DMS53 (cell line): Measurements from ENCODE around the gene SAMD11.
"Not testable (repeated sequence)": the region's sequence is repeated elsewhere in the genome, so short reads cannot be mapped to it uniquely, and the experiment has no call there.

ENCODE experiments used
- DNase-seq: peaks from one replicate; lab custom pipeline; 2025; lab: John Stamatoyannopoulos, UW

SAMD11 gene, protein sequence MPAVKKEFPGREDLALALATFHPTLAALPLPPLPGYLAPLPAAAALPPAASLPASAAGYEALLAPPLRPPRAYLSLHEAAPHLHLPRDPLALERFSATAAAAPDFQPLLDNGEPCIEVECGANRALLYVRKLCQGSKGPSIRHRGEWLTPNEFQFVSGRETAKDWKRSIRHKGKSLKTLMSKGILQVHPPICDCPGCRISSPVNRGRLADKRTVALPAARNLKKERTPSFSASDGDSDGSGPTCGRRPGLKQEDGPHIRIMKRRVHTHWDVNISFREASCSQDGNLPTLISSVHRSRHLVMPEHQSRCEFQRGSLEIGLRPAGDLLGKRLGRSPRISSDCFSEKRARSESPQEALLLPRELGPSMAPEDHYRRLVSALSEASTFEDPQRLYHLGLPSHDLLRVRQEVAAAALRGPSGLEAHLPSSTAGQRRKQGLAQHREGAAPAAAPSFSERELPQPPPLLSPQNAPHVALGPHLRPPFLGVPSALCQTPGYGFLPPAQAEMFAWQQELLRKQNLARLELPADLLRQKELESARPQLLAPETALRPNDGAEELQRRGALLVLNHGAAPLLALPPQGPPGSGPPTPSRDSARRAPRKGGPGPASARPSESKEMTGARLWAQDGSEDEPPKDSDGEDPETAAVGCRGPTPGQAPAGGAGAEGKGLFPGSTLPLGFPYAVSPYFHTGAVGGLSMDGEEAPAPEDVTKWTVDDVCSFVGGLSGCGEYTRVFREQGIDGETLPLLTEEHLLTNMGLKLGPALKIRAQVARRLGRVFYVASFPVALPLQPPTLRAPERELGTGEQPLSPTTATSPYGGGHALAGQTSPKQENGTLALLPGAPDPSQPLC

DNA sequence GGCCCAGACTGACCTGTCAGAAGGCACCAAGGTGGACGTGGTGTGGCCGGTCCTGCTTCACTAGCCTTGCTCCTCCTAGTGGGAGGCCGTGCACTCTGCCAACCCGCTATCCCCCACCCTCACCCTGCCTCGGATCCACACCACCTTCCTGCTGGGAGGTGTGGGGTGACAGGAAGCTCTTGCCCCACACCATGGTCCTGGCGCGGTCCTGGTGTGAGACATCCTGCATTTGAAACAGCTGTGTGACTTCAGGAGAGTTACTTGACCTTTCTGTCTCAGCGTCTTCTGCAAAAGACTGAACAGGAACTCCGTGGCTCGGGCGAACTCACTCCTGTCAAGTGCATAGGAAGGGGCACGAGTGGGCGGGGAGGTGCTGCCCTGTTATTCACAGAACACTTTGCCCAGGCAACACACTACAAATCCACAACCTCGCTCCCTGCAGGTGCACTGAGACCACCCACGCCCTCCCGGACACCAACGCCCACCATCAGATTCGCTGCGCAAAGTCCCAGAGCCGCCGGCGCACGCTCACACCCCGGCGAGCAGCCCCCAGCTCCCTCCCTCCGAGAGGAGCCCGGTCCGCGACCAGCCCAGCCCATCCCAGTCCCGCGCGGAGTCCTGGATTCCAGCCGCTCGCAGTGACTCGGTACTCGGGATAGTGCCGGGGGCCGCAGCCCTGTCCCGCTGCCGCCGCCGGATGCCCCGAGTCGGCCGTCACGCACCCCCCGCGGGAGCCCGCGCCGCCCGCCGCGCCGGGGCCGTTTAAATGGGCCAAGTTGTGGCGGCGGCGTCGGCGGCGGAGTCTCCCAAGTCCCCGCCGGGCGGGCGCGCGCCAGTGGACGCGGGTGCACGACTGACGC lies at the start of gene SAMD11:
SAMD11 (plus strand) TSS at position 793 of the 860 bp plus-strand sequence. CDS start 509 bp downstream, outside the sequence.
- peak; percentile 93 for DNase-seq

DNA sequence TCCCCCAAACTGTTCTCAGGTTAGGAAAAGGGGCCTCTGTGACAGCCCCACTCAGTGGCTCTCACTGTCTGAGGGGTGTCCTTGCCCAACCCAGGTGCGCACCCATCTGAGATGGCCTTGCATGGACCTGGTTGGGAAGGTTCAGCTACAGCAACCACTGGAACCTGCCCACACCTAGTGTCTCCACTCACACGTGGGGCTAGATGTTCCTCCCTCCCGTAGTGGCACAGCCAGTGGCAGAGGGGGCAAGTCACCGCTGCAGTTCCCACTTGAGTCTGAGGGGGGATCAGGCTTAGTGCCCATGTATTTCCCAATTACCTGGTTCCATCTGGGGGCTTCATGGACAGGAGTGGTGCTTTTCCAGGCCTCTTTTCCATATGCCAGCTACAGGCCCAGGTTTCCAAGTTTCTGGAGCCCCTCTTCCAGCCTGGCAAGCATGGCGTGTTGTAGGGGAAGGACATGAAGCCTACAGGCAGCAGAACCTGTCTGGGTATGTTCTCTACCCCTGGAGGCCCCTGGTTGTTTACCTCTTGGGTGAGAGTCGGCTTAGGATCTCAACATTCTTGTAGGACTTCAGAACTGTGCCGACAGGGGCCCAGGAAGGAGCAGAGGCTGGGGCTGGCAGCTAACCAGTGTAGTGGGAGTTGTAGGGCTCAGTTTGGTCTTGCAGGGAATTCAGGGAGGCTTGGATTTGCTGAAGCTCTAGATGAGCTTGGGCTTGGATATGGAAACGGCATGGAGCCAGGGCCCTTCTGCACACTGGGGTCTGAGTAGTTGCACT lies 47.1 kb upstream of the SAMD11 start:
- peak; percentile 41 for DNase-seq

DNA sequence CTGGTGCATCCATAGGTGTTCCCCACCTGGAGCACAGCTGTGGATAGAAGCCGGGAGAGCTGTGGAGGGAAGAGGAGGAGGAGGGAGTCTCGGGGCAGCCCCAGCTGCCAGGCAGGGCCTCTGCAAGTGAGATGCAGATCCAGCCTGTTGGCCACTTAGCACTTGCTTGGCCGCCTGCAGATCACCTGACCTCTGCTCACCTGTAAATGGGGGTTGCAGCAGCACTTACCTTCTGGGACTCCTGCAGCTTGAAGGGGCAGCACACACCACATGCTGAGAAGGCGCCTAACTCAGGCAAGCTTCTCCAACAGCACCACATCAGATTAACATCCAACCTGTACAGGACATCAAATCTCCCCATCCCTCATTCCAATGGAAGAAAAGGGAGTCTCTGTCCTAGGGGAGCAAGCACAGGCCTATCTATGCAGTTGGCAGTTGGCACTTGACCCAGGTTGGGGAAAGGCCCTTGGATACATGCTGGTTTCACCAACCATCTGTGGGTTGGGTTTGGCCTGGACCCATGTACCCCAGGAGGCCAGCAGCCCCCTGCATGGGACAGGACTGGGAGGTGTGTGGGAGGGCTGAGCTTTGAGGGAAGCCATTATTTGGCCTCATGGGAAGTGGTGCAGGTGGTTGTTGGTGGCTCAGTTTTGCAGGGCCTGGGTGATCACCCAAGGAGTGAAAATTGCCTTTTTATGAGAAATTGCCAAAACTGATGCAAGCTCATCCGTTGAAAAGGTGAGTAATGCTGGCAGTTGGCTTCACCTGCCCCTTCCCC lies 46.3 kb upstream of the SAMD11 start:
- DNase-seq, result peak; percentile 56

DNA sequence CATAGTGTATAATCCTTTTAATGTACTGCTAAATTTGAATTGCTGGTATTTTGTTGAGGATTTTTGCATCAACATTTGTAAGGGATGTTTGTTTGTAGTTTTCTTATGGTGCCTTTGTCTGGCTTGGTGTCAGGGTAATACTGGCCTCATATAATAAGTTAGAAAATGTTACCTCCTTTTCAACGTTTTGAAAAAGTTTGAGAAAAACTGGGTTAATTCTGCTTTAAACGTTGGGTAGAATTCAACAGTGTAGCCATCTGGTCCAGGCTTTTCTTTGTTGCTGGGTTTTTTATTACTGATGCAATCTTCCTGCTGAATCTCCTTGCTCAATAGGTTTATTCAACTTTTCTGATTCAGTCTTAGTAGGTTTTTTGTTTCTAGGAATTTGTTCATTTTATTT lies 43.2 kb upstream of the SAMD11 start:
- not testable (repeated sequence) for DNase-seq

DNA sequence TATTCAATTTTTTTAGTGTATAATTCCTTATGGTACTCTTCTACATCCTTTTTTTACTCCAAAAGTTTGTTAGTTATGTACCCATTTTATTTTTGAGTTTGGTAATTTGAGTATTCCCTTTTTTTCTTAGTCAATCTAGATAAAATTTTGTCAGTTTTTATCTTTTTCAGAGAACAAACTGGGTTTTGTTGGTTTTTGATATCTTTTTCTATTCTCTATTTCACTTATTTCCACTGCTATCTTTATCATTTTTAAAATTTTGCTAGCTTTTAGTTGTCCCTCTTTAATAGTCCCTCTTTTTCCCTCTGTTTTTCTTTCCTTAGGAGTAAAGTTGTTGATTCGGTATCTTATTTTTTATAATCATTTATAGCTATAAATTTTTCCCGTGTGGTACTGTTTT lies 42.8 kb upstream of the SAMD11 start:
- DNase-seq, result not testable (repeated sequence)

DNA sequence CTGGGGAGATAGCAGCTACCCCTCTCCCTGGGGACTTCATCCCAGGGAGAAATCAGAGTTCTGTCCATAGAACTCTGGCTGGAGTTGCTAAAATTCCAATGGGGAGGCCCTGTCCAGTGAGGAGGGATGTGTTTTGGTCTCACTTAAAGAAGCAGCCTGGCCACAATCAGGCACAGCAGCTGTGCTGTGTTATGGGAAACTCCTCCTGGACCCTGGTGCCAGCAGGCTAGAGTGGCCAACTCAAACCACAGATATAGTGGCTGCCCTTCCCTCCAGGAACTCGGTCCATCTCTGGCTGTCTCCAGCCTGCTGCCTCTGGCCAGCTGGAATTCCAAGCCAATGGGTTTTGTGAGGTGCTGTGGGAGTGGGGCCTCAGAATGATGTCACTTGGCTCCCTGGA lies 37.4 kb upstream of the SAMD11 start:
- no peak for DNase-seq

DNA sequence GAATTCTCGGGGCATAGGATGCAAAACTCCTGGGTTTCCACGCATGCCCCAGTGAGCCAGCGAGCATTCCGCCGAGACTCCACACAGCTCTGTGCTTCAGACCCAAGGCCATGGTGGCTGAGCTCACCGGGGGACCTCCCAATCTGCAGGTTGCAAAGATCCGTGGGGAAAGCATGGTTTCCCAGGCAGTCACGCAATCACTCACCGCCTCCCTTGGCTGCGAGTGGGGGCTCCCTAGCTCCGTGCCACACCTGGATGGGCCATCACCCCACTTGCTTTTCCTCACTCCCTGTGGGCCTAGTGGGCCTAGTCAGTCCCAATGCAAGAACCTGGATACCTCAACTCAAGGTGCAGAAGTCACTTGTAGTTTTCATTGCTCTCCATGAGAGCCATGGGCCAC lies 37.0 kb upstream of the SAMD11 start:
- DNase-seq, result no peak

DNA sequence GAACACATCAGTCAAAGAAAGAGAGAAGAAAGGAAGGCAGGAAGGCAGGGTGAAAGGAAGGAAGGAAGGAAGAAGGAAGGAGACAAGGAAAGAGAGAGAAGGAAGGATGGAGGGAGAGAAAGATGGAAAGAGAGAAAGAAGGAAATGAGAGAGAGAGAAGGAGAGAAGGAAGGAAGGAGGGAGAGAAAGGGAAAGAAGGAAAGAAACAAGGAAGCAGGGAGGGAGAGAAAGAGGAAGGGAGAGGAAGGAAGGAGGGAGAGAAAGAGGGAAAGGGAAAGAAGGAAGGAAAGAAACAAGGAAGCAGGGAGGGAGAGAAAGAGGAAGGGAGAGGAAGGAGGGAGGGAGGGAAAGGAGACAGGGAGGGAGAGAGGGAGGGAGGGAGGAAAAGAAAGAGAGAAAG lies 35.4 kb upstream of the SAMD11 start:
- DNase-seq, result no peak

DNA sequence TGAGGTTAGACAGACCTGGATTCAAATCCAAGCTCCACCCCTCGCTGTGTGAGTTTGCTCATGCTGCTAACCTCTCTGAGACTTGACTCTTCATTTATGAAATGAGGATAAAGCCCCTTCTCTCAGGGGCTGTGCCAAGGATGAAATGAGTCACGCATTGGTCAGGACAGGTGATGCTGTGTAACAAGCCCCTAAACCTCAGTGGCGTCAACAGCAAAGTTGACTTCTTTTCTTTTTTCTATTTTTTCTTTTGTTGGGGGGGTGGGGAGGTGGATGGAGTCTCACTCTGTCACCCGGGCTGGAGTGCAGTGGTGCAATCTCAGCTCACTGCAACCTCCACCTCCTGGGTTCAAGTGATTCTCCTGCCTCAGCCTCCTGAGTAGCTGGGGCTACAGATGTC lies 33.9 kb upstream of the SAMD11 start:
- not testable (repeated sequence) for DNase-seq

DNA sequence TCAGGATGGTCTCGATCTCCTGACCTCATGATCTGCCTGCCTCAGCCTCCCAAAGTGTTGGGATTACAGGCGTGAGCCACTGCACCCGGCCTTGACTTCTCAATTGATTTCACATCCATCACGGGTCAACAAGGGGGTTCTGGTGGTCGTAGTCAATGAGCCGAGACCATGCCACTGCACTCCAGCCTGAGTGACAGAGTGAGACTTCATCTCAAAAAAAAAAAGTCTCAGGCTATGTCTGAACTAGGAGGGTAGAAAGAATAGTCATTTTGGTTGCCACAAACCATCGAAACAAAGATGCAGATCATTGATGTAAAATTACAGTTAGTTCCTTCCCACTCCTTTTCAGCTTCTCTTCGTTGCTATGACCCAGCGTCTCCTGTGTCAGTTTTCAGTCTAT lies 33.5 kb upstream of the SAMD11 start:
- DNase-seq, result not testable (repeated sequence)

DNA sequence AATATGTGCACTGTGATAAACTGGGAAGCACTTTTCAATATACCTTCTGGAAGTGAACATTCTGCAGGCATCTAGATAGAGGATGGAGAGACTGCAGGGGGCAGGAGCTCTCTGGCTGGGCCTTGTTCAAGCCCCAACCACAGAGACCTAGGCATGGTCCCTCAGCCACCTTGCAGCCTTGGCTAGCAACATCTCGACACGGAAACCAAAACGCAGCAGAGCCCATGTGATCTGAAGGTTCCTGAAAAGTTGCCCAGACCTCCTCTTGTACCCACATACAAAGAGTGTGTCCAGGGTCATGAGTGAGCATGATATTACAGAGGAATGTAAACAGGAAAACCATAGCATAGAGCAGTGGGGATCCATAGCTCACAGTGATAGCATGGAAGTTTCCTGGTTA lies 33.1 kb upstream of the SAMD11 start:
- DNase-seq, result no peak

DNA sequence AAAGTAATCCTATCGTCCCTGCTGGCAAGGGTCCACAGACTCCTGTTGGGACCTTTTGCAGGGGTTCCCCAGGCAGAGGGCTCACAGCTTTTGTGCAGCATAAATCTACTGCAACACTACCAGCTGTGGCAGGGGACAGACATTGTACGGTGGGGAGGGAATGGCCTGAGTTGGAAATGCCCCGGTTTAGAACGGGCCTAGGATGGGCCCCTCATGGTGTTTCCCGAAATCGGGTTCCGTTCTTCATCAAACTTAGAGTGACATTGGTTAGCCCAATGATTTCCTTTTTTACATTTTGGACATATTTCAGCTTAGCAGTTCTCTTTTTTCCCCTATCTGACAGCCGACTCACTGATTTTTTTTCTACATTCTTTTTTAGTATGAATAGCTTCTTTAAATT lies 26.5 kb upstream of the SAMD11 start:
- no peak for DNase-seq

DNA sequence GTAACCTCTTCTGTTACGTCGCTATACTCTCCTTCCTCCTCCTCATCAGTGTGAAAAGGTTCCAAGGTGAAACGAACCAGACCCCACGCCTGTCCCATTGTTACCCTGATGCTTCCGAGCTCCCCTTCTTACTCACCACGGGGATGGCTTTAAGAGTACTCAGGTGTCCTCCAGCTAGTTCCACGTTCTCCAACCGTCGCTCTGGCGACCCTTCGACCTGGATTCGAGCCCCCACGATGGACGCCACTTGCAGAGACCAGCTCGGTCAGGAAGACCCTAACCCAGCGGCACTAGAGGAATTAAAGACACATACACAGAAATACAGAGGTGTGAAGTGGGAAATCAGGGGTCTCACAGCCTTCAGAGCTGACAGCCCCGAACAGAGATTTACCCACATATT lies 25.8 kb upstream of the SAMD11 start:
- DNase-seq, result not testable (repeated sequence)

DNA sequence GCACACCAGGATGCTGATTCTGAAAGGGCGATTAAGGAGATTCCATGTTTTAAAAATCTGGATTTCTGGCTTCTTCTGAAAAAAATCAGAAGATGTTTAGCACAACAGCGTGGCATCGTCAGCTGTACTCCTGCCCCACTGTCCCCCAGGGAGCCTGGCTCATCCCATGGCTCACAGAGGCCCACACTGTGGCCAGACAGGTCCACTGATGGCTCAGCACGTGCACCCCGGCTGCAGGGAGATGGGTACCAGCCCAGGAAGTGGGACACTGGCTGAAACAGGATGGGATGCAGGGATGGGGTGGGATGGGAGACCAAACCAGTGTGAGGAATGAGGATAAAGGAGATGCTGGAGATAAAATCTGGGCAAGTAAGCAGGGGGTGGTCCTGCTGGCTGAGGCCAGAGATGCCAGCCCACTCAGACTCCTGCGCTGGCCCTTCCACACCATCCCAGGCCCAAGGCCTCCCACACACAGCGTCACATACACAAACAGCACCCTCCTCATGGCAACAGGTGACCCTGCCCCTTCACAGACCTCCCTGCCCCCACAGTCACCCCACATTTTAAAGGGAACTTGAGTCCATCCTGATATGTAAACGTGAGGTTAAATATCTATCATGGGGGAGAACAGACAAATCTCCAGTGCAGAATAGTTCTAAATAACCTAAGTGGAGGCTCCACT lies 23.9 kb upstream of the SAMD11 start:
- DNase-seq, result no peak

DNA sequence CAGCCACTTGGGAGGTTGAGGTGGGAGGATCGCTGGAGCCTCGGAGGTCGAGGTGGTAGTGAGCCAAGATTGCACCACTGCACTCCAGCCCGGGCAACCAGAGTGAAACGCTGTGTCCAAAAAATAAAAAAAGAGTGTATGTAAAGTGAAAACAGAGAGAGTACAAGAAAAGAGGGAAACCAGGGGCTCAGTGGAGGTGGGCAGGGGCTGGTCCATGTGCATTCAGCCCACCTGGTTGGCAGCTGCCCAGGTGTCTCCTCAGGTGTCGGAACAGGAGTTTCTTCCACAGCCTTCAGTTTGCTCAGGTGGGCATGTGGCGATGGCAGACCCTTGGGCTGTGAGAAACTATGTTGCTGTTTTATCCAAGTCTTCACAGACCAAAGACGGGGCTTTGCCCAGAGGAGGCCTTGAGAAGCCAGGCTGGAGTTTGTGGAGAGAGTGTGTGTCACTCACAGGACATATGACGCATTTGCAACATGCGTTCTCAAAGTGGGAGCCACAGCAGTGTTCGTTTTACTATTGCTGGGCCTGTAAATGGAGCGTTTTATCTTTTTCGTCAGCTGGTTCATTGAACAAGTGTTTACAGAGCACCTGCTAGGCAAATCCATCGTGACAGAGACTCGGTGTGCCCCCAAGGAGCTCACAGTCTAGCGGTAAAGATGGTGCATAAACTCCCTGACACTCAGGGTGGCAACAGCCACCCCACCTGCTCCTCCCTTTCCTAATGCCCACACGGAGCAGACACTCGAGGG lies 22.4 kb upstream of the SAMD11 start:
- no peak for DNase-seq

DNA sequence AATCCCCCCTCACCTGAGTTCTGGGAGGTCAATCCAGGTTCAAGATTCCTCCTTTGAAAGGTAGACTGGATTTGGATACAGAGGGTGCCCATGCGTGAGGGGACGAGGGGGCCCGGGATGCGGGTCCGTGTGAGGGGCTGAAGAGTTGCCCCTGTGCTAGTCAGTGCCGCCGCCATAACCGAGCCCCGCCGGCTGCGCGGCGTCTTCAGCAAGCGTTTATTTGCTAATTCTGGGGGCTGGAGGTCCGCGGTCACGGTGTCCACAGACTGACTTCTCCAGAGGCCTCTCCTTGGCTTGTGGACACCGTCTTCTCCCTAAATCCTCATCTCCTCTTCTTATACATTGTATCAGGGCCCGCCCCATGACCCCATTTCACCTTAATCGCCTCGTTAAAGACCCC lies 20.9 kb upstream of the SAMD11 start:
- DNase-seq, result no peak

DNA sequence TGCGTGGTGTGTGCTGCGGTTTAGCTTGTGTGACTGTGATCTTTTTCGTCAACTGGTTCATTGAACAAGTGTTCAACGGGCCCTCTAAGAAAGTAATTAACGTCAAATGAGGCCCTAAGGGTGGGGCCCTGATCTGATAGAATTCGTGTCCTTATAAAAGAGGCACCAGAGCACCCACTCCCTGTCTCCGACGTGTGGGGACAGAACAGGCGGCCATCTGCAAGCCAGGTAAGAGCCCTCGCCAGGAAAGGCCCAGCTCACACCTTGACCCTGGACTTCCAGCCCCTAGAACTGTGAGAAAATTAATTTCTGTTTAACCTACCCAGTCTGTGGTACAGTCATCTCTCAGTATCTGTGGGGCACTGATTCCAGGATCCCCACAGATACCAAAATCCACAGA lies 20.4 kb upstream of the SAMD11 start:
- no peak for DNase-seq

DNA sequence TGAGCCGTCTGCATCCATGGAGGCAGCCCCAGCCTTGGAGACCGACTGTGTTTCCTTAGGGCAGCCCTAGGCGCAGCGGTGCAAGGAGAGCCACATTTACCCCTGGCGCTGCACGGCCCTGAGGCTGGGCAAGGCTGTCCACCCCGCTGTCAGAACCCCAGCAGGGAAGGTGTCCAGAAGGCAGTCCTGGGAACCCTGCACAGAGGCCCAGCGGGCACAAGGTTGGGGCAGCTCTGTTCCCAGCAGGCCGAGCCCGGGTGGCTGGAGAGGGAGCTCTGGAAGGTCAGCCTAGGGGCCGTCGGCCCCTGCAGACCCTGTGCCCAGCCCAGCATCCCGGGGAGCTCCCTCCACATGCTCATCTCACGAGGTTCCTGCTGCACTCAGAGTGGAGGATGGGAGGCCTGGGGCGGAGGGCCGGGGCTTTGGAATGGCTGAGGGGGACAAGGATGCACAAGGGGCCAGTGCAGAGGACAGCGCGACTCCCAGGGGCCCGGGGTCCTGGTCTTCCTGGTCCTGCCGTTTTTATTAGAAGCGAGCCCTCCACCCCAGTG lies 19.9 kb upstream of the SAMD11 start:
- no peak for DNase-seq
